ENCODE data around the gene ADRB2. TPM values are rescaled to one million over a fixed set of nuclear protein-coding genes. Genes with fewer than 3 reads are reported as not detected.

ADRB2 gene
- total RNA-seq, 1 donor from 2014 or later = not detected

DNA sequence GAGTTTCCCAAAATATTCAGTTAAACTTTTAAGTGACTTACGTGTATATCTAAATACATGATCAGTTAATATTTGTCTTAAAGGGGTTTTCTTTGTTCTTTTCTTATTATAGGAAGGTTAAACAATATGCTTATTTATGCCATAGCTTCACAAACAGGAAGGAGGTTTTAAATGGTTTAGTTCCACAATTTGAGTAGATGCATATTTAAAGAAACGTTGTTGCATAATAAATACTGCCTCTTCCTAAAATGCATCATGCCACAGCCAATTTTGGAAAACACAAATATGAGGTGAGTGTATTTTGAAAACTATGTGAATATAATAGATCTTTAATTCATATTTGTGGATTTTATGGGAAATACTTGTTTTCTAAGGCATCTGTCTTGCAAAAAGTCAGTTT lies 2.5 kb upstream of the ADRB2 start:
- no peak for DNase-seq
- Mint-ChIP-seq H3K27ac (ENCODE audit: unreplicated experiment) (no peak overlapping the region), H3K4me1 (ENCODE audit: low read depth, unreplicated experiment) (no peaks in the 10 kb centered on the region), H3K27me3 (ENCODE audit: unreplicated experiment) (peaks cover 10% of the 10 kb centered on the region), H3K36me3 (ENCODE audit: unreplicated experiment) (no peaks in the 10 kb centered on the region), H3K4me3 (ENCODE audit: unreplicated experiment) (no peak overlapping the region), H3K9me3 (ENCODE audit: unreplicated experiment) (no peaks in the 10 kb centered on the region)
- TF ChIP-seq, protein P1, sequence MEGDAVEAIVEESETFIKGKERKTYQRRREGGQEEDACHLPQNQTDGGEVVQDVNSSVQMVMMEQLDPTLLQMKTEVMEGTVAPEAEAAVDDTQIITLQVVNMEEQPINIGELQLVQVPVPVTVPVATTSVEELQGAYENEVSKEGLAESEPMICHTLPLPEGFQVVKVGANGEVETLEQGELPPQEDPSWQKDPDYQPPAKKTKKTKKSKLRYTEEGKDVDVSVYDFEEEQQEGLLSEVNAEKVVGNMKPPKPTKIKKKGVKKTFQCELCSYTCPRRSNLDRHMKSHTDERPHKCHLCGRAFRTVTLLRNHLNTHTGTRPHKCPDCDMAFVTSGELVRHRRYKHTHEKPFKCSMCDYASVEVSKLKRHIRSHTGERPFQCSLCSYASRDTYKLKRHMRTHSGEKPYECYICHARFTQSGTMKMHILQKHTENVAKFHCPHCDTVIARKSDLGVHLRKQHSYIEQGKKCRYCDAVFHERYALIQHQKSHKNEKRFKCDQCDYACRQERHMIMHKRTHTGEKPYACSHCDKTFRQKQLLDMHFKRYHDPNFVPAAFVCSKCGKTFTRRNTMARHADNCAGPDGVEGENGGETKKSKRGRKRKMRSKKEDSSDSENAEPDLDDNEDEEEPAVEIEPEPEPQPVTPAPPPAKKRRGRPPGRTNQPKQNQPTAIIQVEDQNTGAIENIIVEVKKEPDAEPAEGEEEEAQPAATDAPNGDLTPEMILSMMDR (IDR thresholded peaks at IDR 0.05; ENCODE audit: partially characterized antibody, unreplicated experiment) = no peak

DNA sequence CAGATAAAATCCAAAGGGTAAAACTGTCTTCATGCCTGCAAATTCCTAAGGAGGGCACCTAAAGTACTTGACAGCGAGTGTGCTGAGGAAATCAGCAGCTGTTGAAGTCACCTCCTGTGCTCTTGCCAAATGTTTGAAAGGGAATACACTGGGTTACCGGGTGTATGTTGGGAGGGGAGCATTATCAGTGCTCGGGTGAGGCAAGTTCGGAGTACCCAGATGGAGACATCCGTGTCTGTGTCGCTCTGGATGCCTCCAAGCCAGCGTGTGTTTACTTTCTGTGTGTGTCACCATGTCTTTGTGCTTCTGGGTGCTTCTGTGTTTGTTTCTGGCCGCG lies 727 bp upstream of the ADRB2 start:
- peaks cover 11% of the 10 kb centered on the region for H3K27me3 Mint-ChIP-seq (ENCODE audit: unreplicated experiment)
- DNase-seq = no peak
- no peaks in the 10 kb centered on the region for H3K36me3 Mint-ChIP-seq (ENCODE audit: unreplicated experiment)
- peak overlapping the region; percentile 87 for H3K4me3 Mint-ChIP-seq (ENCODE audit: unreplicated experiment)
- TF ChIP-seq, protein P1 (IDR thresholded peaks at IDR 0.05; ENCODE audit: partially characterized antibody, unreplicated experiment) = no peak
- H3K9me3 Mint-ChIP-seq (ENCODE audit: unreplicated experiment) = no peaks in the 10 kb centered on the region
- no peak overlapping the region for H3K27ac Mint-ChIP-seq (ENCODE audit: unreplicated experiment)
- H3K4me1 Mint-ChIP-seq (ENCODE audit: low read depth, unreplicated experiment) = no peaks in the 10 kb centered on the region

DNA sequence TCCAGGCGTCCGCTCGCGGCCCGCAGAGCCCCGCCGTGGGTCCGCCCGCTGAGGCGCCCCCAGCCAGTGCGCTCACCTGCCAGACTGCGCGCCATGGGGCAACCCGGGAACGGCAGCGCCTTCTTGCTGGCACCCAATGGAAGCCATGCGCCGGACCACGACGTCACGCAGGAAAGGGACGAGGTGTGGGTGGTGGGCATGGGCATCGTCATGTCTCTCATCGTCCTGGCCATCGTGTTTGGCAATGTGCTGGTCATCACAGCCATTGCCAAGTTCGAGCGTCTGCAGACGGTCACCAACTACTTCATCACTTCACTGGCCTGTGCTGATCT lies 294 bp downstream of the ADRB2 start:
- TF ChIP-seq, protein P1 (IDR thresholded peaks at IDR 0.05; ENCODE audit: partially characterized antibody, unreplicated experiment) = no peak
- Mint-ChIP-seq H3K4me3 (ENCODE audit: unreplicated experiment) (peak overlapping the region; percentile 79), H3K4me1 (ENCODE audit: low read depth, unreplicated experiment) (no peaks in the 10 kb centered on the region), H3K27me3 (ENCODE audit: unreplicated experiment) (peaks cover 11% of the 10 kb centered on the region), H3K9me3 (ENCODE audit: unreplicated experiment) (no peaks in the 10 kb centered on the region), H3K27ac (ENCODE audit: unreplicated experiment) (no peak overlapping the region), H3K36me3 (ENCODE audit: unreplicated experiment) (no peaks in the 10 kb centered on the region)
- no peak for DNase-seq

DNA sequence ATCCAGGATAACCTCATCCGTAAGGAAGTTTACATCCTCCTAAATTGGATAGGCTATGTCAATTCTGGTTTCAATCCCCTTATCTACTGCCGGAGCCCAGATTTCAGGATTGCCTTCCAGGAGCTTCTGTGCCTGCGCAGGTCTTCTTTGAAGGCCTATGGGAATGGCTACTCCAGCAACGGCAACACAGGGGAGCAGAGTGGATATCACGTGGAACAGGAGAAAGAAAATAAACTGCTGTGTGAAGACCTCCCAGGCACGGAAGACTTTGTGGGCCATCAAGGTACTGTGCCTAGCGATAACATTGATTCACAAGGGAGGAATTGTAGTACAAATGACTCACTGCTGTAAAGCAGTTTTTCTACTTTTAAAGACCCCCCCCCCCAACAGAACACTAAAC lies 1.3 kb downstream of the ADRB2 start:
- H3K4me3 Mint-ChIP-seq (ENCODE audit: unreplicated experiment) = peak overlapping the region; percentile 79
- DNase-seq = no peak

DNA sequence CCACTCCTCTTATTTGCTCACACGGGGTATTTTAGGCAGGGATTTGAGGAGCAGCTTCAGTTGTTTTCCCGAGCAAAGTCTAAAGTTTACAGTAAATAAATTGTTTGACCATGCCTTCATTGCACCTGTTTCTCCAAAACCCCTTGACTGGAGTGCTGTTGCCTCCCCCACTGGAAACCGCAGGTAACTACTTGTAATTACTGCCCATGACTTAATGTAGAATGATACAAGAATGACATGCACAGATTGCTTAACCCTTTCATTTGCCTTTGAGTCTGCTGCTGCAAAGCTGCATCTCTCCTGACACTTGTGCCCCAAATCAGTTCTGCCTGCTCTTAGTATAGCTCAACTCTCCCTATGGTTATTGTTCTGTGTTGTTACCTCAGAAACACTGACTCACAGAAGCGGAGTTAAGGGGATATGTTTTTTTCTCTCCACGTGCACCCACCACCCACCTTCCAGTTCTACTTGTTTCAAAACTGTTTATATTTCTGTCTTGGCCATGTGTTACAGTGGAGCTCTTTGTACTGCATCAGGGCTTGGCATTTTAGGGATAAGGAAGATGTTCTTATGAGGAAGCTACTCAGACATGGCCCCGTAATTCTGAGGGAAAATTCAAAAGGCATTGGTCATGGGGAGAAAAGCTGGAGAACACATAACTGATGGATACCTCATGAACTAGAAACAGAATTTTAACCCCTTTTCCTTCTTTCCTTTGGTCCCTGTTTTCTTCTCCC lies 2.3 kb downstream of the ADRB2 start:
- TF ChIP-seq, protein P1 (IDR thresholded peaks at IDR 0.05; ENCODE audit: partially characterized antibody, unreplicated experiment) = no peak
- no peak overlapping the region for H3K4me3 Mint-ChIP-seq (ENCODE audit: unreplicated experiment)
- no peaks in the 10 kb centered on the region for H3K9me3 Mint-ChIP-seq (ENCODE audit: unreplicated experiment)
- no peaks in the 10 kb centered on the region for H3K36me3 Mint-ChIP-seq (ENCODE audit: unreplicated experiment)
- H3K4me1 Mint-ChIP-seq (ENCODE audit: low read depth, unreplicated experiment) = no peaks in the 10 kb centered on the region
- H3K27ac Mint-ChIP-seq (ENCODE audit: unreplicated experiment) = no peak overlapping the region
- H3K27me3 Mint-ChIP-seq (ENCODE audit: unreplicated experiment) = peaks cover 11% of the 10 kb centered on the region
- DNase-seq = no peak

More for the DNA sequence above, 1.3 kb downstream of the ADRB2 start:
- H3K36me3 Mint-ChIP-seq (ENCODE audit: unreplicated experiment) = no peaks in the 10 kb centered on the region
- no peak overlapping the region for H3K27ac Mint-ChIP-seq (ENCODE audit: unreplicated experiment)
- no peaks in the 10 kb centered on the region for H3K9me3 Mint-ChIP-seq (ENCODE audit: unreplicated experiment)
- H3K4me1 Mint-ChIP-seq (ENCODE audit: low read depth, unreplicated experiment) = no peaks in the 10 kb centered on the region
- TF ChIP-seq, protein P1 (IDR thresholded peaks at IDR 0.05; ENCODE audit: partially characterized antibody, unreplicated experiment) = no peak
- H3K27me3 Mint-ChIP-seq (ENCODE audit: unreplicated experiment) = peaks cover 11% of the 10 kb centered on the region

Data from glutamatergic neuron (in vitro differentiated cells).